ENCODE data around the gene UNC5A.

DNA sequence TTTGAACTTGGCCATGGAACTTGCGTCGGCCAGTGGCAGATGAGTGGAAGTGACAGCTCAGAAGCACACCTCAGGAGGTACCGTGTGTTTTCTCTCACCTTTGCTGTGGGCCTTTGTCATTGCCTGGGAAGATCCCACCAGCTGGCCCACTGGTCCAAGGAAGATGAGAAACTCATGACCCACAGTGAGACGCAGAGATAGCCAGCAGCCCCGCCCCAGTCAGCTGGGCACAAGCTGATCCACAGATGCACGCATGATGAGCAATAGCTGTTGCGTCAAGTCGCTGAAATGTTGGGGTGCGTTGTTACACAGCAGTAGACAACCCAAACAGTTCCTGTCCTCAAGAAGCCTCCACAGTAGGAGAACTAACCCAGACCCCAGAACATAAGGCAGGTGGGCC lies 30.8 kb upstream of the UNC5A start:
- no peak for TF ChIP-seq EZH2 (IDR thresholded peaks at IDR 0.05)
- TF ChIP-seq FOXP2 (optimal IDR thresholded peaks at IDR 0.05; ENCODE audit: control extremely low read depth, extremely low read length, insufficient read depth), result no peak
- TF ChIP-seq POLR2AphosphoS5 (IDR thresholded peaks at IDR 0.05; ENCODE audit: borderline replicate concordance, low read depth, low read length), result no peak

Measured in SK-N-MC (cell line).